Astrocyte of the spinal cord (primary cell): Measurements from ENCODE around the gene CASP7.

ENCODE experiments used
- DNase-seq: peaks from one replicate; pipeline ENCODE4 v3.0.0; 2011; ENCODE audit warnings: low read depth, low spot score
- H3K4me3 ChIP-seq: 2 replicates; pipeline ENCODE4 v1.5.1; 2011; ENCODE audit warnings: low read depth, mild to moderate bottlenecking, low read length, moderate library complexity
- CTCF ChIP-seq: IDR thresholded peaks from 2 replicates; pipeline ENCODE4 v1.5.1; 2012; ENCODE audit warnings: low read depth, mild to moderate bottlenecking, low read length, inconsistent platforms
- in situ Hi-C: cut with HindIII; loops from 2 replicates; pipeline ENCODE4 v1.10.0; 2017; ENCODE audit warnings: low sequenced_read_pairs

The CASP7 gene

GRCh38 chr10:113708640-113709039 is 28.9 kb downstream of the CASP7 start:
- no peak for DNase-seq
- H3K4me3 ChIP-seq = no peak overlapping the region
- in situ Hi-C loops = no loop called here
- no peak for TF ChIP-seq CTCF

GRCh38 chr10:113709221-113709838 is 29.6 kb downstream of the CASP7 start:
- in situ Hi-C loops = no loop called here

GRCh38 chr10:113711142-113711541 is 31.4 kb downstream of the CASP7 start:
- H3K4me3 ChIP-seq = no peak overlapping the region
- DNase-seq = no peak
- no peak for TF ChIP-seq CTCF
- in situ Hi-C loops = no loop called here

More at GRCh38 chr10:113709221-113709838, 29.6 kb downstream of the CASP7 start:
- H3K4me3 ChIP-seq = no peak overlapping the region
- no peak for TF ChIP-seq CTCF
- DNase-seq = peak; percentile 83

GRCh38 chr10:113712024-113712423 is 32.3 kb downstream of the CASP7 start:
- TF ChIP-seq CTCF = no peak
- in situ Hi-C loops = no loop called here
- no peak overlapping the region for H3K4me3 ChIP-seq
- DNase-seq = no peak

- DNase-seq = no peak
- TF ChIP-seq CTCF = no peak
- in situ Hi-C loops = no loop called here
- H3K4me3 ChIP-seq = no peak overlapping the region
Measured at GRCh38 chr10:113712755-113713639, 33.3 kb downstream of the CASP7 start.

GRCh38 chr10:113713640-113713982 is 33.9 kb downstream of the CASP7 start:
- in situ Hi-C loops = no loop called here
- TF ChIP-seq CTCF = no peak
- H3K4me3 ChIP-seq = no peak overlapping the region
- no peak for DNase-seq
